ENCODE data around the gene PACS2. TPM values are rescaled to one million over a fixed set of nuclear protein-coding genes. Genes with fewer than 3 reads are reported as not detected.
"Not testable (repeated sequence)": the region's sequence is repeated elsewhere in the genome, so short reads cannot be mapped to it uniquely, and the experiment has no call there.

The PACS2 gene
- total and polyA plus RNA-seq, 2 of the 8 experiments (the other 6 are each of a cell fraction or from before 2014, with no cell fraction given) = 38.0 to 62.8 TPM

DNA sequence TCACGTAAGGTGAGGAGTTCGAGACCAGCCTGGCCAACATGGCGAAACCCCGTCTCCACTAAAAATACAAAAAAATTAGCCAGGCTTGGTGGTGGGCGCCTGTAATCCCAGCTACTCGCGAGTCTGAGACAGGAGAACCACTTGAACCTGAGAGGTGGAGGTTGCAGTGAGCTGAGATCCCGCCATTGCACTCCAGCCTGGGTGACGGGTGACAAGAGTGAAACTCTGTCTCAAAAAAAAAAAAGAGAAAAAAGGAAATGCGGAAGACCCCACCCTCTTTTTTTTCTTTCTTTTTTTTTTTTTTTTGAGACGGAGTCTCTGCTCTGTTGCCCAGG lies 12.7 kb upstream of the PACS2 start:
- not testable (repeated sequence) for H4K5ac ChIP-seq (ENCODE audit: insufficient read length, low read depth, low read length); H3K9ac ChIP-seq (replicated peaks in 1 of 4; ENCODE audit: extremely low read depth in 1 of 4, low read depth in 3 of 4, low read length in 3 of 4); H2AFZ ChIP-seq (ENCODE audit: low read length); H3K14ac ChIP-seq (ENCODE audit: insufficient read length); FAIRE-seq; H2BK120ac ChIP-seq (replicated peaks; ENCODE audit: low read depth, low read length); H3K23me2 ChIP-seq (ENCODE audit: low read depth, low read length); H2BK5ac ChIP-seq (ENCODE audit: low read depth, low read length); H3K9me3 ChIP-seq (ENCODE audit: insufficient read depth in 2 of 2, low read depth in 1 of 2, low read length in 1 of 2); H4K91ac ChIP-seq (replicated peaks; ENCODE audit: insufficient read length, low read length); H3K18ac ChIP-seq (ENCODE audit: extremely low read depth, low read length); H3K27ac ChIP-seq (ENCODE audit: low read depth, low read length); H3K36me3 ChIP-seq (ENCODE audit: control insufficient read depth in 2 of 4, insufficient read depth in 4 of 4, low read length in 3 of 4); H3K23ac ChIP-seq (ENCODE audit: insufficient read length); H3K4me1 ChIP-seq (replicated peaks in 1 of 4; ENCODE audit: control insufficient read depth in 3 of 4, insufficient read depth in 4 of 4, low read length in 3 of 4); H2AK5ac ChIP-seq (ENCODE audit: low read depth, low read length); H3K4ac ChIP-seq (replicated peaks; ENCODE audit: insufficient read length, low read depth, low read length); H2BK12ac ChIP-seq (ENCODE audit: low read depth, low read length); H3K56ac ChIP-seq (replicated peaks; ENCODE audit: insufficient read length, low read depth, low read length); H2BK20ac ChIP-seq (ENCODE audit: low read length); H3K79me1 ChIP-seq (ENCODE audit: low read depth, low read length); DNase-seq (ENCODE audit: low read depth in 1 of 2, low spot score in 2 of 2); H3K27me3 ChIP-seq (replicated peaks in 1 of 4; ENCODE audit: control insufficient read depth in 3 of 4, extremely low read depth in 1 of 4, insufficient read depth in 3 of 4, low read length in 3 of 4)
- H4K8ac ChIP-seq (ENCODE audit: extremely low read depth, insufficient read depth, low read length) = peak overlapping the region; percentile 88; the same call in 1 of the 2 replicates
- CTCF ChIA-PET (ENCODE audit: partially characterized antibody) = interaction anchor here (1.3 to 1.5 kb wide), 2 partner anchors 34 to 179 kb away, joined by 4 read pairs; no protein-coding TSS in a partner anchor
- peaks cover 3 to 12% of the 10 kb centered on the region in 2 experiments for H4K20me1 ChIP-seq (replicated peaks in 1 of 2; ENCODE audit: control insufficient read depth in 1 of 2, insufficient read depth in 2 of 2, low read length in 2 of 2)
- H3K4me2 ChIP-seq (ENCODE audit: insufficient read depth in 1 of 2, low read depth in 2 of 2, low read length in 2 of 2) = peak overlapping the region; percentile 75 to 78
- WGBS, 2 experiments (ENCODE audit: extremely low coverage in 1 of 2, insufficient coverage in 1 of 2, insufficient read length in 1 of 2, insufficient replicate concordance in 2 of 2, low coverage in 1 of 2, low lambda C conversion rate in 2 of 2, missing lambda C conversion rate in 1 of 2) = 47% methylated on average over 9 of the region's 11 CpGs; no CpG with 5 or more reads in 1 of the 2 experiments
- POLR2A ChIA-PET (ENCODE audit: partially characterized antibody) = interaction anchor here (2.4 kb wide), 1 partner anchor 10 kb away, joined by 8 read pairs; no protein-coding TSS in a partner anchor
- H2BK15ac ChIP-seq (ENCODE audit: low read length) = 0 out of 2 replicates have a peak overlapping the region, but pooled peaks have one; percentile 36
- peaks cover 0 to 17% of the 10 kb centered on the region in 2 experiments; a peak in 2 of 4 replicates for H3K79me2 ChIP-seq (ENCODE audit: control insufficient read depth in 1 of 2, insufficient read depth in 2 of 2, low read length in 2 of 2)
- H3K4me3 ChIP-seq (ENCODE audit: extremely low read depth in 1 of 4, insufficient read depth in 2 of 4, low read depth in 3 of 4, low read length in 4 of 4) = peak overlapping the region; percentile 29 to 95 (median 54)

All from H1 (cell line).